ENCODE results near the gene TGM2. TPM values are rescaled to one million over a fixed set of nuclear protein-coding genes. Genes with fewer than 3 reads are reported as not detected.

The TGM2 gene
- total and polyA plus RNA-seq, 2 donors from 2014 or later, result 44.6 to 611 TPM

- Histone ChIP-seq H3K36me3 (ENCODE audit: control insufficient read depth in 2 of 3, insufficient read depth in 3 of 3, low read length in 3 of 3) (peaks cover 4 to 15% (median 13%) of the 10 kb centered on the region in 3 donors), H3K4me1 (ENCODE audit: control insufficient read depth in 2 of 3, insufficient read depth in 2 of 3, low read depth in 1 of 3, low read length in 3 of 3) (peaks cover 0 to 4% (median 0%) of the 10 kb centered on the region in 3 donors), H3K27ac (ENCODE audit: low read depth in 2 of 2, low read length in 2 of 2) (peak overlapping the region in 1 of 2 donors; percentile 69), H3K9ac (ENCODE audit: low read length in 3 of 3) (no peak overlapping the region), H3K4me3 (ENCODE audit: low read length in 3 of 3) (no peak overlapping the region), H3K9me3 (ENCODE audit: control insufficient read depth in 2 of 3, insufficient read depth in 1 of 3, low read length in 3 of 3) (no peaks in the 10 kb centered on the region), H3K27me3 (ENCODE audit: control insufficient read depth, insufficient read depth, low read length) (no peaks in the 10 kb centered on the region)
- intact Hi-C loops (cut with DNase I), result no loop called here
- FAIRE-seq (peak; percentile 11), DNase-seq (no peak)
- TF ChIP-seq CTCF (IDR thresholded peaks at IDR 0.05; ENCODE audit: borderline replicate concordance, extremely low read depth, insufficient read depth), result no peak
Measured at GRCh38 chr20:38094373-38094891, 70.6 kb downstream of the TGM2 start.

GRCh38 chr20:38093641-38094077, 71.4 kb downstream of the TGM2 start:
- H3K36me3 ChIP-seq (ENCODE audit: control insufficient read depth in 2 of 3, insufficient read depth in 3 of 3, low read length in 3 of 3), result peaks cover 4 to 20% (median 18%) of the 10 kb centered on the region in 3 donors
- no peaks in the 10 kb centered on the region for H3K9me3 ChIP-seq (ENCODE audit: control insufficient read depth in 2 of 3, insufficient read depth in 1 of 3, low read length in 3 of 3)
- FAIRE-seq, result no peak
- intact Hi-C loops (cut with DNase I), result no loop called here
- peaks cover 0 to 4% (median 0%) of the 10 kb centered on the region in 3 donors for H3K4me1 ChIP-seq (ENCODE audit: control insufficient read depth in 2 of 3, insufficient read depth in 2 of 3, low read depth in 1 of 3, low read length in 3 of 3)
- no peaks in the 10 kb centered on the region for H3K27me3 ChIP-seq (ENCODE audit: control insufficient read depth, insufficient read depth, low read length)
- H3K9ac ChIP-seq (ENCODE audit: low read length in 3 of 3), result no peak overlapping the region
- no peak overlapping the region for H3K4me3 ChIP-seq (ENCODE audit: low read length in 3 of 3)
- peak overlapping the region in 1 of 2 donors; percentile 2 for H3K27ac ChIP-seq (ENCODE audit: low read depth in 2 of 2, low read length in 2 of 2)
- TF ChIP-seq CTCF (IDR thresholded peaks at IDR 0.05; ENCODE audit: borderline replicate concordance, extremely low read depth, insufficient read depth), result no peak
- no peak for DNase-seq

- intact Hi-C loops (cut with DNase I), result no loop called here
Measured at GRCh38 chr20:38092915-38093314, 72.2 kb downstream of the TGM2 start.

More at GRCh38 chr20:38092915-38093314, 72.2 kb downstream of the TGM2 start:
- FAIRE-seq, result no peak
- Histone ChIP-seq H3K27me3 (ENCODE audit: control insufficient read depth, insufficient read depth, low read length) (no peaks in the 10 kb centered on the region), H3K9me3 (ENCODE audit: control insufficient read depth in 2 of 3, insufficient read depth in 1 of 3, low read length in 3 of 3) (no peaks in the 10 kb centered on the region), H3K4me3 (ENCODE audit: low read length in 3 of 3) (no peak overlapping the region), H3K36me3 (ENCODE audit: control insufficient read depth in 2 of 3, insufficient read depth in 3 of 3, low read length in 3 of 3) (peaks cover 4 to 26% (median 23%) of the 10 kb centered on the region in 3 donors), H3K9ac (ENCODE audit: low read length in 3 of 3) (no peak overlapping the region), H3K27ac (ENCODE audit: low read depth in 2 of 2, low read length in 2 of 2) (no peak overlapping the region), H3K4me1 (ENCODE audit: control insufficient read depth in 2 of 3, insufficient read depth in 2 of 3, low read depth in 1 of 3, low read length in 3 of 3) (peaks cover 0 to 4% (median 0%) of the 10 kb centered on the region in 3 donors)
- DNase-seq, result no peak
- no peak for TF ChIP-seq CTCF (IDR thresholded peaks at IDR 0.05; ENCODE audit: borderline replicate concordance, extremely low read depth, insufficient read depth)

Measured in kidney (tissue), 14 donors.